Stomach (tissue), 9 donors: Measurements from ENCODE around the gene UPK3B. TPM values are rescaled to one million over a fixed set of nuclear protein-coding genes. Genes with fewer than 3 reads are reported as not detected.
"Not testable (repeated sequence)": the region's sequence is repeated elsewhere in the genome, so short reads cannot be mapped to it uniquely, and the experiment has no call there.

Experiments
- DNase-seq, 2 donors: peaks; one replicate each; pipeline versions ENCODE4 v3.0.0 to v3.0.0-alpha.2; 2013 to 2019
- H3K27ac ChIP-seq, 5 donors: fragments of 200-600 bp in 4 of 5; sonication (generic) in 4 of 5; one replicate each; pipeline ENCODE4 v1.5.1; 2013 to 2019; ENCODE audit warnings: mild to moderate bottlenecking in 1 of 5, moderate library complexity in 1 of 5
- H3K27me3 ChIP-seq, 3 donors: fragments of 200-600 bp; sonication (generic); one replicate each; pipeline ENCODE4 v1.5.1; 2017 to 2019; ENCODE audit warnings: mixed run types in 1 of 3
- H3K36me3 ChIP-seq, 4 donors: fragments of 200-600 bp; sonication (generic); 1 replicate in 3 of 4; 2 replicates in 1 of 4; pipeline ENCODE4 v1.5.1; 2016 to 2019
- H3K4me1 ChIP-seq, 4 donors: fragments of 200-600 bp; sonication (generic); one replicate each; pipeline ENCODE4 v1.5.1; 2016 to 2019
- H3K4me3 ChIP-seq, 4 donors: fragments of 200-600 bp; sonication (generic) in 3 of 4; one replicate each; pipeline ENCODE4 v1.5.1; 2016 to 2019; ENCODE audit warnings: mild to moderate bottlenecking in 1 of 4
- H3K9me3 ChIP-seq, 4 donors: fragments of 200-600 bp; sonication (generic); one replicate each; pipeline ENCODE4 v1.5.1; 2016 to 2019
- CTCF ChIP-seq, 7 experiments: fragments of 450-650 bp in 4 of 7; fragments of 200-600 bp in 3 of 7; sonication (generic) in 3 of 7; IDR thresholded peaks; one replicate each; pipeline ENCODE4 v1.5.1; 2016 to 2019; ENCODE audit warnings: antibody characterized with exemption in 7 of 7, control low read depth in 2 of 7, mild to moderate bottlenecking in 1 of 7
- EP300 ChIP-seq: sonication (generic); formaldehyde crosslinking; IDR thresholded peaks from one replicate; pipeline ENCODE4 v1.6.1; 2017; ENCODE audit warnings: antibody characterized with exemption
- POLR2A ChIP-seq, 4 donors: fragments of 450-650 bp; IDR thresholded peaks; one replicate each; pipeline ENCODE4 v1.6.1; 2016; ENCODE audit warnings: antibody characterized with exemption in 4 of 4, control low read depth in 2 of 4, mild to moderate bottlenecking in 1 of 4, moderate library complexity in 1 of 4
- POLR2AphosphoS5 ChIP-seq, 3 donors: sonication (generic); formaldehyde crosslinking; IDR thresholded peaks; one replicate each; pipeline ENCODE4 v1.6.1; 2016; ENCODE audit warnings: antibody characterized with exemption in 3 of 3
- WGBS, 5 donors: extraction: QIAGEN DNeasy Blood & Tissue Kit in 3 of 5; methylation state at CpG; one replicate each; pipeline versions ENCODE4 v1.1.5 to v1.1.7; 2013 to 2018; 5-methylcytosine and 5-hydroxymethylcytosine counted together
- intact Hi-C: fragments of 100-400 bp; cut with DNase I; formaldehyde crosslinking; loops from one replicate; pipeline ENCODE4 v1.15.1; 2023; ENCODE audit warnings: low total_unique reads
- polyA plus RNA-seq, 3 donors: library from polyadenylated mRNA; stranded (reverse); fragments of 200-250 nt; gene quantifications; one replicate each; pipeline ENCODE4 v1.2.3, GENCODE V29; 2013
- total RNA-seq, 5 donors: library from RNA; depleted of rRNA; stranded (reverse); fragments of >200 nt; gene quantifications; one replicate each; pipeline versions ENCODE4 v1.1.0 to v1.2.3, GENCODE V29; 2014 to 2016
- donor health status: healthy with polysubstance abuse.
- donor health status: Bipolar disorder and iron deficiency.
- donor health status: healthy.

The UPK3B gene
- total and polyA plus RNA-seq, 8 donors: 0.45 to 12.2 (median 5.3) TPM; not detected in 2

GRCh38 chr7:76513817-76514799 is 3.8 kb downstream of the UPK3B start:
- intact Hi-C loops: no loop called here

GRCh38 chr7:76514926-76515771 is 4.8 kb downstream of the UPK3B start:
- DNase-seq: peak in 1 of 2 donors; percentile 21
- no peak overlapping the region for H3K4me3 ChIP-seq
- no peaks in the 10 kb centered on the region for H3K9me3 ChIP-seq
- H3K4me1 ChIP-seq: peaks cover 13 to 35% (median 17%) of the 10 kb centered on the region in 4 donors
- H3K36me3 ChIP-seq: no peaks in the 10 kb centered on the region
- H3K27me3 ChIP-seq: peaks cover 0 to 10% (median 0%) of the 10 kb centered on the region in 3 donors
- WGBS, 5 donors: 78 to 94% (median 85%) methylated on average over 7 to 16 of the region's 16 CpGs
- TF ChIP-seq POLR2AphosphoS5 (IDR thresholded peaks at IDR 0.05) (no peak), POLR2A (IDR thresholded peaks at IDR 0.05) (no peak), CTCF (IDR thresholded peaks at IDR 0.05) (no peak)
- no peak overlapping the region for H3K27ac ChIP-seq
- intact Hi-C loops: no loop called here

More at GRCh38 chr7:76513817-76514799, 3.8 kb downstream of the UPK3B start:
- peak in 1 of 2 donors; percentile 1 for DNase-seq
- WGBS, 5 donors: 88 to 91% (median 89%) methylated on average over 28 to 29 of the region's 29 CpGs
- H3K27me3 ChIP-seq: peaks cover 0 to 10% (median 0%) of the 10 kb centered on the region in 3 donors
- no peak overlapping the region for H3K27ac ChIP-seq
- H3K4me3 ChIP-seq: no peak overlapping the region
- no peaks in the 10 kb centered on the region for H3K36me3 ChIP-seq
- TF ChIP-seq POLR2A (IDR thresholded peaks at IDR 0.05): no peak
- TF ChIP-seq CTCF (IDR thresholded peaks at IDR 0.05): no peak
- TF ChIP-seq POLR2AphosphoS5 (IDR thresholded peaks at IDR 0.05): no peak
- TF ChIP-seq EP300: no peak
- no peaks in the 10 kb centered on the region for H3K9me3 ChIP-seq
- peaks cover 20 to 43% (median 24%) of the 10 kb centered on the region in 4 donors for H3K4me1 ChIP-seq

GRCh38 chr7:76515999-76516443 is 5.7 kb downstream of the UPK3B start:
- DNase-seq: peak in 1 of 2 donors; percentile 55
- TF ChIP-seq EP300: no peak
- peak in 1 of 7 experiments; percentile 60 for TF ChIP-seq CTCF (IDR thresholded peaks at IDR 0.05)
- TF ChIP-seq POLR2AphosphoS5 (IDR thresholded peaks at IDR 0.05): no peak
- TF ChIP-seq POLR2A (IDR thresholded peaks at IDR 0.05): no peak
- WGBS, 5 donors: 11 to 23% (median 11%) methylated on average over 16 to 31 of the region's 32 CpGs; no CpG with 5 or more reads in 2 of the 5 donors

GRCh38 chr7:76516932-76517331 is 6.6 kb downstream of the UPK3B start:
- WGBS, 5 donors: 97 to 100% (median 99%) methylated on average over 6 of the region's 6 CpGs; no CpG with 5 or more reads in 2 of the 5 donors
- intact Hi-C loops: not testable (repeated sequence)

More at GRCh38 chr7:76515999-76516443, 5.7 kb downstream of the UPK3B start:
- Histone ChIP-seq H3K27me3 (peaks cover 0 to 10% (median 0%) of the 10 kb centered on the region in 3 donors), H3K36me3 (no peaks in the 10 kb centered on the region), H3K4me3 (peak overlapping the region in 1 of 4 donors; percentile 24), H3K27ac (no peak overlapping the region), H3K9me3 (no peaks in the 10 kb centered on the region), H3K4me1 (peaks cover 8 to 30% (median 12%) of the 10 kb centered on the region in 4 donors)
- intact Hi-C loops: no loop called here

GRCh38 chr7:76526183-76526582 is 15.8 kb downstream of the UPK3B start:
- not testable (repeated sequence) for H3K9me3 ChIP-seq, DNase-seq

More at GRCh38 chr7:76516932-76517331, 6.6 kb downstream of the UPK3B start:
- not testable (repeated sequence) for H3K36me3 ChIP-seq, DNase-seq, H3K27me3 ChIP-seq, H3K9me3 ChIP-seq, H3K27ac ChIP-seq, H3K4me3 ChIP-seq
- peaks cover 8 to 22% (median 12%) of the 10 kb centered on the region in 4 donors for H3K4me1 ChIP-seq

GRCh38 chr7:76531643-76532042 is 21.3 kb downstream of the UPK3B start:
- H3K4me1 ChIP-seq, H3K9me3 ChIP-seq, H3K4me3 ChIP-seq, DNase-seq, H3K27ac ChIP-seq, intact Hi-C loops, H3K27me3 ChIP-seq, H3K36me3 ChIP-seq: not testable (repeated sequence)
- 80 to 95% (median 92%) methylated on average over 2 of the region's 2 CpGs; no CpG with 5 or more reads in 2 of the 5 donors for WGBS, 5 donors

More at GRCh38 chr7:76526183-76526582, 15.8 kb downstream of the UPK3B start:
- H3K27me3 ChIP-seq, H3K36me3 ChIP-seq, H3K4me3 ChIP-seq, H3K27ac ChIP-seq, intact Hi-C loops, H3K4me1 ChIP-seq: not testable (repeated sequence)
- 87 to 88% (median 88%) methylated on average over 2 of the region's 4 CpGs; no CpG with 5 or more reads in 2 of the 5 donors for WGBS, 5 donors

GRCh38 chr7:76543197-76543596 is 32.8 kb downstream of the UPK3B start, which contains the start of gene SPDYE16:
Gene SPDYE16, minus strand, starts transcription at chr7:76543297. Its CDS starts 1,838 bp downstream, at chr7:76541459.
- H3K27ac ChIP-seq, H3K36me3 ChIP-seq, H3K4me3 ChIP-seq, intact Hi-C loops, DNase-seq, H3K27me3 ChIP-seq, H3K9me3 ChIP-seq, H3K4me1 ChIP-seq: not testable (repeated sequence)
- no CpG with 5 or more reads among the region's 8 CpGs for WGBS, 5 donors
